SHP77 treated with DMSO at 0.1 percent for 48 hours (cell line): ENCODE results near the gene MEIOSIN.
"Not testable (repeated sequence)": the region's sequence is repeated elsewhere in the genome, so short reads cannot be mapped to it uniquely, and the experiment has no call there.

Experiments used
- DNase-seq: peaks from one replicate; lab custom pipeline; 2025; lab: John Stamatoyannopoulos, UW

MEIOSIN gene

GRCh38 chr19:45720065-45720464 is 13.2 kb upstream of the MEIOSIN start:
- not testable (repeated sequence) for DNase-seq

GRCh38 chr19:45728683-45729082 is 4.6 kb upstream of the MEIOSIN start:
- DNase-seq = not testable (repeated sequence)

- DNase-seq = no peak
Measured at GRCh38 chr19:45729800-45730290, 3.4 kb upstream of the MEIOSIN start.

- peak; percentile 97 for DNase-seq
Measured at GRCh38 chr19:45730368-45731288, 2.6 kb upstream of the MEIOSIN start, which contains the start of gene FBXO46. Gene FBXO46, minus strand, starts transcription at chr19:45730896. Its CDS starts 17,401 bp downstream, at chr19:45713495.

- no peak for DNase-seq
Measured at GRCh38 chr19:45739498-45740439, 6.5 kb downstream of the MEIOSIN start.

- no peak for DNase-seq
Measured at GRCh38 chr19:45742969-45743368, 9.7 kb downstream of the MEIOSIN start.

- DNase-seq = no peak
Measured at GRCh38 chr19:45745606-45746005, 12.4 kb downstream of the MEIOSIN start.

- DNase-seq = no peak
Measured at GRCh38 chr19:45746866-45747265, 13.6 kb downstream of the MEIOSIN start.

- no peak for DNase-seq
Measured at GRCh38 chr19:45747513-45747912, 14.3 kb downstream of the MEIOSIN start.

GRCh38 chr19:45751483-45751882 is 18.2 kb downstream of the MEIOSIN start:
- not testable (repeated sequence) for DNase-seq

GRCh38 chr19:45752639-45753038 is 19.4 kb downstream of the MEIOSIN start:
- DNase-seq = no peak

GRCh38 chr19:45753548-45753947 is 20.3 kb downstream of the MEIOSIN start:
- no peak for DNase-seq

GRCh38 chr19:45754323-45754722 is 21.1 kb downstream of the MEIOSIN start:
- no peak for DNase-seq

- no peak for DNase-seq
Measured at GRCh38 chr19:45757695-45758094, 24.5 kb downstream of the MEIOSIN start.

- no peak for DNase-seq
Measured at GRCh38 chr19:45758921-45759320, 25.7 kb downstream of the MEIOSIN start.

- no peak for DNase-seq
Measured at GRCh38 chr19:45761714-45762113, 28.5 kb downstream of the MEIOSIN start.

GRCh38 chr19:45762870-45763631 is 29.8 kb downstream of the MEIOSIN start:
- no peak for DNase-seq

GRCh38 chr19:45763691-45764294 is 30.6 kb downstream of the MEIOSIN start:
- DNase-seq = no peak

- DNase-seq = no peak
Measured at GRCh38 chr19:45764475-45764874, 31.2 kb downstream of the MEIOSIN start.

GRCh38 chr19:45764945-45765701 is 31.9 kb downstream of the MEIOSIN start:
- DNase-seq = no peak
